ENCODE measurements around the gene UBE2I. TPM values are rescaled to one million over a fixed set of nuclear protein-coding genes. Genes with fewer than 3 reads are reported as not detected.

The UBE2I gene
- total and polyA plus RNA-seq, 12 donors: 50.7 to 203 (median 89.2) TPM

GRCh38 chr16:1276580-1276878 lies 32.9 kb upstream of the UBE2I start:
- DNase-seq: no peak
- no peaks in the 10 kb centered on the region for H3K36me3 ChIP-seq (replicated peaks in 1 of 2)
- no peaks in the 10 kb centered on the region for H3K9me3 ChIP-seq (replicated peaks in 1 of 3)
- H3K4me1 ChIP-seq (replicated peaks in 1 of 2): no peaks in the 10 kb centered on the region
- 71 to 87% (median 82%) methylated on average over 5 to 14 of the region's 14 CpGs; no CpG with 5 or more reads in 1 of the 4 donors for WGBS, 4 donors
- TF ChIP-seq, protein P1, sequence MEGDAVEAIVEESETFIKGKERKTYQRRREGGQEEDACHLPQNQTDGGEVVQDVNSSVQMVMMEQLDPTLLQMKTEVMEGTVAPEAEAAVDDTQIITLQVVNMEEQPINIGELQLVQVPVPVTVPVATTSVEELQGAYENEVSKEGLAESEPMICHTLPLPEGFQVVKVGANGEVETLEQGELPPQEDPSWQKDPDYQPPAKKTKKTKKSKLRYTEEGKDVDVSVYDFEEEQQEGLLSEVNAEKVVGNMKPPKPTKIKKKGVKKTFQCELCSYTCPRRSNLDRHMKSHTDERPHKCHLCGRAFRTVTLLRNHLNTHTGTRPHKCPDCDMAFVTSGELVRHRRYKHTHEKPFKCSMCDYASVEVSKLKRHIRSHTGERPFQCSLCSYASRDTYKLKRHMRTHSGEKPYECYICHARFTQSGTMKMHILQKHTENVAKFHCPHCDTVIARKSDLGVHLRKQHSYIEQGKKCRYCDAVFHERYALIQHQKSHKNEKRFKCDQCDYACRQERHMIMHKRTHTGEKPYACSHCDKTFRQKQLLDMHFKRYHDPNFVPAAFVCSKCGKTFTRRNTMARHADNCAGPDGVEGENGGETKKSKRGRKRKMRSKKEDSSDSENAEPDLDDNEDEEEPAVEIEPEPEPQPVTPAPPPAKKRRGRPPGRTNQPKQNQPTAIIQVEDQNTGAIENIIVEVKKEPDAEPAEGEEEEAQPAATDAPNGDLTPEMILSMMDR (IDR thresholded peaks at IDR 0.05): no peak
- intact Hi-C loops (cut with DNase I): no loop called here
- peaks cover 14% of the 10 kb centered on the region for H3K27me3 ChIP-seq
- H3K4me3 ChIP-seq: no peak overlapping the region
- no peak overlapping the region for H3K27ac ChIP-seq

DNA sequence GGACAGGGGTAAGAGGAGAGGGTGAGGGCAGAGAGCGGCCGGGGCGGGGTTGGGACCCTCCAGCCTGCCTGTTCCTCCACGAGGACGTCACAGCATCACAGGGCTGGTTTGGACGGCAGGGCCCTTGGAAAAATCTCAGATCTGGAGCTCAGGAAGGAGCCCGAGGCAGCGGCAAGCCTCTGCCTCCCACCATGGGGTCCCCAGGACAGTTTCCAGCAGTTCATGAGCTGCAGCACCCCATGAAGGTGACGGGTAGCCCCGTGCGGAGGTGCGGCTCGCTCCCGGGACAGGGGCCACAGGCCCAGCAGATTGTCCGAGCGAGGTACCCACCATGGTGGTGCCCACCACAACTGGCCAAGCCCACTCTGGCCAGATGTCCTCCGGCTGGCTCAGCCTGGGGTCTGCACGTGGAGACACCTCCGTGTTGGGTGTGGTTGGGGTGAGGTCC lies 32.3 kb upstream of the UBE2I start:
- Histone ChIP-seq H3K36me3 (replicated peaks in 1 of 2) (no peaks in the 10 kb centered on the region), H3K27ac (no peak overlapping the region), H3K4me1 (replicated peaks in 1 of 2) (no peaks in the 10 kb centered on the region), H3K27me3 (peaks cover 14% of the 10 kb centered on the region), H3K9me3 (replicated peaks in 1 of 3) (no peaks in the 10 kb centered on the region), H3K4me3 (no peak overlapping the region)
- no peak for DNase-seq
- 60 to 75% (median 68%) methylated on average over 8 to 19 of the region's 19 CpGs for WGBS, 4 donors
- intact Hi-C loops (cut with DNase I): no loop called here
- TF ChIP-seq, protein P1 (IDR thresholded peaks at IDR 0.05): no peak
- TF ChIP-seq POLR2A (IDR thresholded peaks at IDR 0.05): no peak

DNA sequence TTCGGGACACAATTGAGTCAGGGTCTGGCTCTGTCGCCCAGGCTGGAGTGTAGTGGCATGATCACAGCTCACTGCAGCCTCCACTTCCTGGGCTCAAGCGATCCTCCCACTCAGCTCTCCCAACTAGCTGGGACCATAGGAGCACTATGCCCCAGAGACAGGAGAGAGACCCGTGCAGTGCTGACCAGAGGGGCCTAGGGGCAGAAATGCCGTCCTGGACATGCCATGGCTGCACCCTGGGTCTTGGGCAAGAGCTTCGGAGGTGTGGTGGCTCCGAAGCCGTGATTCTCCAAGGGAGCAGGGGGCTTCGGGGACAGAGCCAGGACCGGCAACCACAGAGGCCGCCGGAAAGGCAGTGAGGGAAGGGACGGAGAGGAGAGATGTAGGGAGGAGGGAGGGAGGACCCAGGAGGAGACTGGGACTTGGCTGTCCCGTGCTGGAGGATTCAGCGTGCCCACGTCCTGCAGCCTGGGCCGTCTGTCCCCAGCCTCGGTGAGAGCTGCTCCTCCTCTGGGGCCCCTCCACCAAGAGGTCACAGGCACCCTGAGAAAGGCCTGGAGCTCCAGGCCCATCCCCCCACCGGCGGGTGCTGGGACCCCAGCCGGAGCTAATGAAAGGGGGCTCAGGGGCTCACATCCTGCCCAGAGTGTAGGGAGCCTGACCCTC lies 31.7 kb upstream of the UBE2I start:
- H3K27ac ChIP-seq: no peak overlapping the region
- H3K27me3 ChIP-seq: peaks cover 14% of the 10 kb centered on the region
- no peaks in the 10 kb centered on the region for H3K36me3 ChIP-seq (replicated peaks in 1 of 2)
- no peaks in the 10 kb centered on the region for H3K4me1 ChIP-seq (replicated peaks in 1 of 2)
- intact Hi-C loops (cut with DNase I): no loop called here
- H3K4me3 ChIP-seq: no peak overlapping the region
- WGBS, 4 donors: 33 to 53% (median 39%) methylated on average over 8 to 21 of the region's 21 CpGs
- H3K9me3 ChIP-seq (replicated peaks in 1 of 3): no peaks in the 10 kb centered on the region
- TF ChIP-seq, protein P1 (IDR thresholded peaks at IDR 0.05): no peak
- no peak for TF ChIP-seq POLR2A (IDR thresholded peaks at IDR 0.05)
- no peak for DNase-seq

GRCh38 chr16:1278477-1278876 lies 31.0 kb upstream of the UBE2I start:
- intact Hi-C loops (cut with DNase I): no loop called here
- peaks cover 14% of the 10 kb centered on the region for H3K27me3 ChIP-seq
- H3K4me3 ChIP-seq: no peak overlapping the region
- TF ChIP-seq, protein P1 (IDR thresholded peaks at IDR 0.05): no peak
- no peak for TF ChIP-seq POLR2A (IDR thresholded peaks at IDR 0.05)
- no peak overlapping the region for H3K27ac ChIP-seq
- no peaks in the 10 kb centered on the region for H3K4me1 ChIP-seq (replicated peaks in 1 of 2)
- 16 to 34% (median 18%) methylated on average over 4 to 18 of the region's 18 CpGs for WGBS, 4 donors
- DNase-seq: no peak
- no peaks in the 10 kb centered on the region for H3K9me3 ChIP-seq (replicated peaks in 1 of 3)
- no peaks in the 10 kb centered on the region for H3K36me3 ChIP-seq (replicated peaks in 1 of 2)

Data from adrenal gland (tissue), 12 donors.